WERI-Rb-1 (cell line): ENCODE results near the gene MAPK13.

Source experiments
- DNase-seq: peaks from one replicate; pipeline ENCODE4 v3.0.0-alpha.2; 2020
- H3K27ac ChIP-seq: fragments of 250-450 bp; sonication (Bioruptor Pico); 2 replicates; pipeline ENCODE4 v1.5.1; 2020; ENCODE audit warnings: mild to moderate bottlenecking, moderate library complexity
- H3K27me3 ChIP-seq: fragments of 250-450 bp; sonication (Bioruptor Pico); 2 replicates; pipeline ENCODE4 v1.5.1; 2021; ENCODE audit warnings: mild to moderate bottlenecking, low read depth, moderate library complexity; ENCODE audit not compliant: insufficient read depth, severe bottlenecking
- H3K36me3 ChIP-seq: fragments of 250-450 bp; sonication (Bioruptor Pico); 2 replicates; pipeline ENCODE4 v1.5.1; 2020; ENCODE audit warnings: mild to moderate bottlenecking, moderate library complexity
- H3K4me3 ChIP-seq: 2 replicates; pipeline ENCODE4 v1.5.1; 2011; ENCODE audit warnings: low read depth, mild to moderate bottlenecking, control low read depth, low read length
- H3K9me3 ChIP-seq: fragments of 250-450 bp; sonication (Bioruptor Pico); 2 replicates; pipeline ENCODE4 v1.5.1; 2021; ENCODE audit warnings: mild to moderate bottlenecking, moderate library complexity; ENCODE audit not compliant: severe bottlenecking
- TF ChIP-seq, protein P1 (sequence below): IDR thresholded peaks from 2 replicates; pipeline ENCODE4 v1.5.1; 2011; ENCODE audit warnings: low read depth, mild to moderate bottlenecking, control low read depth, inconsistent platforms, low read length

The MAPK13 gene

DNA sequence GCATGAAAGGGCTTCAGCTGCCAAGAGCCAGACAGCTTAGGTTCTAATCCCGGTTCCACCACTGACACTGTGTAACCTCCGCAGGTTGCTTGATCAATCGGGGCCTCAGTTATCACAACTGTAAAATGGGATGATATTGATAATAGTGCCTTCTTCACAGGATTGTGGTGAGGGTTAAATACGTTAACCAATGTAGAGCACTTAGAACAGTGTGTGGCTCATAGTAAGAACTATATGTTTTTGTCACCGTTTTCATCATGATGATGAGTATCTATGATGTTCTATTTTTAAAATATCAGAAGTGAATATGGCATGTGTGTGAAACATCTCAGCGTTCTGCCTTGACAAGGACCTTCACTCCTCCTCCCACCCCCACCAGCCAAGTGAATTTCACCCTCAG is 10.3 kb upstream of the MAPK13 start:
- Histone ChIP-seq H3K36me3 (no peaks in the 10 kb centered on the region), H3K9me3 (no peaks in the 10 kb centered on the region), H3K27ac (no peak overlapping the region; the same call in 1 of the 2 replicates), H3K4me3 (no peak overlapping the region), H3K27me3 (no peaks in the 10 kb centered on the region)
- TF ChIP-seq, protein P1, sequence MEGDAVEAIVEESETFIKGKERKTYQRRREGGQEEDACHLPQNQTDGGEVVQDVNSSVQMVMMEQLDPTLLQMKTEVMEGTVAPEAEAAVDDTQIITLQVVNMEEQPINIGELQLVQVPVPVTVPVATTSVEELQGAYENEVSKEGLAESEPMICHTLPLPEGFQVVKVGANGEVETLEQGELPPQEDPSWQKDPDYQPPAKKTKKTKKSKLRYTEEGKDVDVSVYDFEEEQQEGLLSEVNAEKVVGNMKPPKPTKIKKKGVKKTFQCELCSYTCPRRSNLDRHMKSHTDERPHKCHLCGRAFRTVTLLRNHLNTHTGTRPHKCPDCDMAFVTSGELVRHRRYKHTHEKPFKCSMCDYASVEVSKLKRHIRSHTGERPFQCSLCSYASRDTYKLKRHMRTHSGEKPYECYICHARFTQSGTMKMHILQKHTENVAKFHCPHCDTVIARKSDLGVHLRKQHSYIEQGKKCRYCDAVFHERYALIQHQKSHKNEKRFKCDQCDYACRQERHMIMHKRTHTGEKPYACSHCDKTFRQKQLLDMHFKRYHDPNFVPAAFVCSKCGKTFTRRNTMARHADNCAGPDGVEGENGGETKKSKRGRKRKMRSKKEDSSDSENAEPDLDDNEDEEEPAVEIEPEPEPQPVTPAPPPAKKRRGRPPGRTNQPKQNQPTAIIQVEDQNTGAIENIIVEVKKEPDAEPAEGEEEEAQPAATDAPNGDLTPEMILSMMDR, result no peak
- DNase-seq, result no peak

DNA sequence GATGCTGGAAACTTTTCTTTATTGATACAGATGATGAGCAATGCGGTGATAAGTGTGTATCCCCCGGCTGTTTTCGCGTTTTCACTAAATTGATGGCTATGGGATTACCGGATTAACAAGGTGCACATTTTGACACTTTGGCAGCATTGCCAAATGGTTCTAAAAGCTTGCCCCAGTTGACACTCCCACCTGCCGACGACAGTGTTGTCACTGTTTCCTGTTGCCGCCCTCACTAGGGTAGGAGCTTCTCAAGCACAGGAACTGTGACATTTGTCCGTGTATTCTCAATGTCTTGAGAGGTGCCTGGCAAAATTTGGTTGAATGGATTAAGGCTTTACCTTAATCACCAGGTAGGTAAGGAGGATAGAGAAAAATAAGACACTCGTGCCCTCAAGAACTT is 9.8 kb upstream of the MAPK13 start:
- H3K27ac ChIP-seq, result peak overlapping the region; percentile 65
- no peaks in the 10 kb centered on the region for H3K36me3 ChIP-seq
- no peaks in the 10 kb centered on the region for H3K9me3 ChIP-seq
- no peaks in the 10 kb centered on the region for H3K27me3 ChIP-seq
- peak; percentile 63 for DNase-seq
- H3K4me3 ChIP-seq, result peak overlapping the region; percentile 10
- TF ChIP-seq, protein P1, result no peak

DNA sequence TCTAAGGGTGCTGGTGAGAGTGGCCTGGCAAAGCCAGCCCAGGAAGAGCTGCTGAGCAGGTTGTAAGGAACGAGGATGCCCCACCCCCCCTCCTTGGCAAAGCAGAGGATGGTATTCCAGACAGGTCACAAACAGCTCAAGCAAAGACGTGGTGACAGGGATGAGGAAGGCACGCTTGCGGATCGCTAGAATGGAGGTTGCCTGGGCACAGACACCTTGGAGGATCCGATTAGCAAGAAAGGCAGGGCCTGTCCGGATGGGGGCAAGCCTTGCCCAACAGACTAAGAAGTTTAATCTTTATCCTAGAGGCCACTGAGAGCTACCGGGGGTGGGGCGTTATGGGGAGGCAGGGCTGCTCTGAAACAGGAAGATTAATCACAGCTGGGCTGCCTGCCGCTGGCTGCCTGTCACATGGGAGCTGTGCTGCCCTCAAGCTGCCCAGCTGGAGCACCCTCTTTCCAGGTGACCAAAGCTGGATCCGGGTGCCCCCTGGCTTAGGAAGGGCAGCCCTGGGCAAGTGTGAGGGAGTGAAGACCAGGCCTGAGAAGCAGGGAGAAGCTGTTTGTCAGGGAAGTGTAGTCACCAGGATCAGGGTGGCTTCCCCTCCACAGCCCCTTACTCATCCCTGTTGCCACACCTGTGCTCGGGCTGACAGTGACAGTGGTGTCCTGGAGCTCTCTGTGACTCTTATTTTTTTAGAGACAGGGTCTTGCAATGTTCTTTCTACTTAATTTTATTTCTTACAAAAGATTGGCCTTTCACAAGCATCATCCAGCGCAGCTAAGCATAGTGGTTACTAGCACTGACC is 9.1 kb upstream of the MAPK13 start:
- Histone ChIP-seq H3K27ac (peak overlapping the region; percentile 65), H3K36me3 (no peaks in the 10 kb centered on the region), H3K4me3 (peak overlapping the region; percentile 10), H3K9me3 (no peaks in the 10 kb centered on the region), H3K27me3 (no peaks in the 10 kb centered on the region)
- DNase-seq, result peak; percentile 97
- TF ChIP-seq, protein P1, result no peak

DNA sequence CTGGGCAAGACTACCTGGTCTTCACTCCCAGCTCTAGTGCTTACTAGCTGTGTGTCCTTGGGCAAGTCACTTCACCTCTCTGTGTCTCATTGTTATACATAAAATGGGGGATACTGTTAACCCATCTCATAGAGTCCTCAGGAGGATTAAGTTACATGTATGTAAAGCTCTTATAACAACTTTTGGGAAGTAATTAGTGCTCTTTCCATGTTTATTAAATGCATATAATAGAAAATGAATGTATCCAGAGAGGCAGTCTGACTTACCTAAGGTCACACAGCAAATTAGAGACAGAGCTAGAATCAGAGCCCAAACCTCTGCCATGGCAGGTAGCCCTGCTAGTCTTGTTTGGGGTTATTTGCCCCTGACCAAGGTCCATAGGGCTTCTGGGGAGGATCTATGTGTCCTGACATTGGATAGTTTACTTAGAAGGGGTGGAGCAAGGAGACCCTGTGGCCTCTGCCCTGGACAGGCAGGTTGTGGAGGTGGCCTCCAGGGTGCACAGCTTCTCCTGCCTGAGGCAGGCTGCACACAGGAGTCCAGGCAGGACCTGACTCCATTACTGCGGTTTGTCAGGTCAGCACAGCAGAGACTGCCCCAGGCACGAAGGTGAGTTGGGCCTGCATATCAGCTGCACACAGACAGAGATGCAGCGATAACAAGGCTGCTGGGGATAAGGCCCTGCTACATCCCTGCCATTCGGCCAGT is 8.4 kb upstream of the MAPK13 start:
- DNase-seq, result peak; percentile 17
- TF ChIP-seq, protein P1, result no peak
- Histone ChIP-seq H3K36me3 (no peaks in the 10 kb centered on the region), H3K27me3 (no peaks in the 10 kb centered on the region), H3K9me3 (no peaks in the 10 kb centered on the region), H3K4me3 (no peak overlapping the region), H3K27ac (no peak overlapping the region)

DNA sequence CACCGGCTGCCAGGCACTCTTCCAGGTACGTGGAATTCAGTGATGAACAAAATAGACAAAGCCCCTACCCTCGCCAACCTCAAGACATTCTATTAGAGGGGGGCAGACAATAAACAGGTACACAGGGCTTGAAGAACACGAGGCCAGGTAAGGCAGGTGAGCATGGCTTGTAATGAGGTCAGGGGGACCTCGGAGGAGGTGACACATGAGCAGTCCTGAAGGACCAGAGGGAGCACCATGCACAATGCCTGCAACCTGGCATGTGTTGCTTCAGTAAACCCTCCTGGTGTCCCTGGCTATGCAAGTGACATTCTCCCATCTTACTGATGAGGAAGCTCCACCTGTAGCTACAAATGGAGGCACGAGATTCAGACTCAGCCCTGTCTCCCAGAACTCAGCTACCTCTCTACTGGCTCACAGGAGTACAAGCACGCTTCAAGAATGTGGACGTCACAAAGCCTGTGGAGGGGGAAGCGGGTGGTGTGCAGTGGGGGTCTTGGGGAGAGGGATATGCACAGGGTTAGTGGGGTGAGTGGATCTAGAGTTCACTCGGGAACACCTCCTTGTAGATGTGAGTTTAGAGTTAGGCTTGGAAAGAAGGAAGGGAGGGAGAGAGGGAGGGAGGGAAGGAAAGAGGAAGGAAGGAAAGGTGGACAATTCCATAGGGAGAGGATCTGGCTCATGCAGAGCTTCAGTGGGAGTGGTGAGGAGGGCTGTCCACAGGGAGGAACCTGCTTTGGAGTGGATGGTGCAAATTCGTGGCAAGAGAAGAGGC is 7.6 kb upstream of the MAPK13 start:
- H3K4me3 ChIP-seq, result no peak overlapping the region
- no peaks in the 10 kb centered on the region for H3K27me3 ChIP-seq
- TF ChIP-seq, protein P1, result no peak
- no peaks in the 10 kb centered on the region for H3K36me3 ChIP-seq
- no peaks in the 10 kb centered on the region for H3K9me3 ChIP-seq
- no peak overlapping the region for H3K27ac ChIP-seq
- peak; percentile 10 for DNase-seq
